ENCODE results near the gene SMG9. TPM values are rescaled to one million over a fixed set of nuclear protein-coding genes. Genes with fewer than 3 reads are reported as not detected.

Gene SMG9
- total RNA-seq, 2 donors from 2014 or later = 22.9 to 45.1 TPM

GRCh38 chr19:43704002-43704705, 50.6 kb downstream of the SMG9 start:
- intact Hi-C loops (cut with DNase I) = no loop called here
- WGBS = 76% methylated on average over 7 of the region's 7 CpGs
- no peaks in the 10 kb centered on the region for H3K9me3 ChIP-seq
- H3K4me1 ChIP-seq (replicated peaks) = no peaks in the 10 kb centered on the region
- H3K27ac ChIP-seq = no peak overlapping the region
- no peak for DNase-seq (ENCODE audit: low spot score)
- TF ChIP-seq POLR2A (IDR thresholded peaks at IDR 0.05) = no peak
- no peak for TF ChIP-seq CTCF (IDR thresholded peaks at IDR 0.05)
- no peak for TF ChIP-seq POLR2AphosphoS5 (IDR thresholded peaks at IDR 0.05)
- H3K4me3 ChIP-seq = no peak overlapping the region
- H3K36me3 ChIP-seq = no peaks in the 10 kb centered on the region
- H3K27me3 ChIP-seq (replicated peaks; ENCODE audit: insufficient read depth) = no peaks in the 10 kb centered on the region

GRCh38 chr19:43700395-43701000, 54.3 kb downstream of the SMG9 start:
- 71% methylated on average over 13 of the region's 13 CpGs for WGBS
- TF ChIP-seq POLR2AphosphoS5 (IDR thresholded peaks at IDR 0.05) (no peak), CTCF (IDR thresholded peaks at IDR 0.05) (no peak)
- Histone ChIP-seq H3K9me3 (no peaks in the 10 kb centered on the region), H3K4me1 (replicated peaks) (no peaks in the 10 kb centered on the region), H3K27me3 (replicated peaks; ENCODE audit: insufficient read depth) (no peaks in the 10 kb centered on the region), H3K36me3 (no peaks in the 10 kb centered on the region), H3K27ac (peak overlapping the region in 1 of 2 donors; percentile 9), H3K4me3 (no peak overlapping the region)
- intact Hi-C loops (cut with DNase I) = no loop called here
- DNase-seq (ENCODE audit: low spot score) = no peak

GRCh38 chr19:43699506-43700394, 55.0 kb downstream of the SMG9 start:
- 22% methylated on average over 32 of the region's 46 CpGs for WGBS
- peak overlapping the region; percentile 14 to 22 for H3K4me3 ChIP-seq
- no peaks in the 10 kb centered on the region for H3K9me3 ChIP-seq
- no peaks in the 10 kb centered on the region for H3K36me3 ChIP-seq
- no peaks in the 10 kb centered on the region for H3K4me1 ChIP-seq (replicated peaks)
- no peak for DNase-seq (ENCODE audit: low spot score)
- intact Hi-C loops (cut with DNase I) = no loop called here
- no peak overlapping the region for H3K27ac ChIP-seq
- TF ChIP-seq CTCF (IDR thresholded peaks at IDR 0.05) (no peak), POLR2A (IDR thresholded peaks at IDR 0.05) (no peak)
- H3K27me3 ChIP-seq (replicated peaks; ENCODE audit: insufficient read depth) = no peaks in the 10 kb centered on the region

GRCh38 chr19:43697295-43697694, 57.5 kb downstream of the SMG9 start:
- no peaks in the 10 kb centered on the region for H3K36me3 ChIP-seq
- 63% methylated on average over 4 of the region's 5 CpGs for WGBS

More at GRCh38 chr19:43697295-43697694, 57.5 kb downstream of the SMG9 start:
- Histone ChIP-seq H3K27me3 (replicated peaks; ENCODE audit: insufficient read depth) (no peaks in the 10 kb centered on the region), H3K4me3 (no peak overlapping the region), H3K27ac (no peak overlapping the region), H3K9me3 (no peaks in the 10 kb centered on the region), H3K4me1 (replicated peaks) (no peaks in the 10 kb centered on the region)
- TF ChIP-seq POLR2A (IDR thresholded peaks at IDR 0.05) = no peak
- TF ChIP-seq POLR2AphosphoS5 (IDR thresholded peaks at IDR 0.05) = no peak
- no peak for TF ChIP-seq CTCF (IDR thresholded peaks at IDR 0.05)
- DNase-seq (ENCODE audit: low spot score) = no peak
- intact Hi-C loops (cut with DNase I) = no loop called here
